Fibroblast of skin of left biceps (primary cell): ENCODE measurements around the gene BMPR1A.

Experiments
- DNase-seq, 2 experiments: peaks; one replicate each; pipeline ENCODE4 v3.0.0-alpha.2; 2013; ENCODE audit warnings: low read depth in 2 of 2

The BMPR1A gene

DNA sequence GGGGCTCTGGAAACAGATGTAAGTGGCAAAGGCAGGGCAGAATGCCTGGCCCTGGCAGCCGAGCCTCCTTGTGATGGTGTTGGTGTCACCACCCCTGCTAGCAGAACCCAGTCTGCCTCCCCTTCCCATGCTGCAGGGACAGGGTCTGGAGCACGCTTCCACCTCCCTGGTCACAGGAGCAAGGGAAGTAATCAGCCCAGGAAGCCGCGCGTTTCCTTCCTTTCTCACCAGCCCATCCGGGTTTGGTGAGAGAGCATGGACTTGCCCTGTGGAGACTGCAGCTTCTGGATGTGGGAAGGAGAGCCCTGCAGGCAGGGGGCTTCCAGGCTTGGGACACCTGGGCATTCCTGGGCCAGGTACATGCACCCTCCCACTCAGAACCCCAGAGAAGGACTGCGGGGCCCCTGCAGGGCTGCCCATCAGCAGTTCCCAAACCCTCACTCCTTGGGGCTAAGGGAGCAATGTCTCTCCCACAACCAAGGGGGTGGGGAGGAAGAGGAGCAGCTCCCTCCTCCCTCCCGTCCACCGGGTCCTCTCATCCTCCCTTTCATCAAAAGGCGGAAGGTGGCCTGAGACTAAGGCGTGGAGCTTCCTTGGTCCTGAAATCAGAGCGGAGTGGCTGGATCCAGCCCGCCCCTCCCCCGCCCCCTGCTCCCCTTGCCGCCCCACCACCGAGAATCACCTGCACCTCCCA, 199.2 kb downstream of the BMPR1A start:
- no peak for DNase-seq

DNA sequence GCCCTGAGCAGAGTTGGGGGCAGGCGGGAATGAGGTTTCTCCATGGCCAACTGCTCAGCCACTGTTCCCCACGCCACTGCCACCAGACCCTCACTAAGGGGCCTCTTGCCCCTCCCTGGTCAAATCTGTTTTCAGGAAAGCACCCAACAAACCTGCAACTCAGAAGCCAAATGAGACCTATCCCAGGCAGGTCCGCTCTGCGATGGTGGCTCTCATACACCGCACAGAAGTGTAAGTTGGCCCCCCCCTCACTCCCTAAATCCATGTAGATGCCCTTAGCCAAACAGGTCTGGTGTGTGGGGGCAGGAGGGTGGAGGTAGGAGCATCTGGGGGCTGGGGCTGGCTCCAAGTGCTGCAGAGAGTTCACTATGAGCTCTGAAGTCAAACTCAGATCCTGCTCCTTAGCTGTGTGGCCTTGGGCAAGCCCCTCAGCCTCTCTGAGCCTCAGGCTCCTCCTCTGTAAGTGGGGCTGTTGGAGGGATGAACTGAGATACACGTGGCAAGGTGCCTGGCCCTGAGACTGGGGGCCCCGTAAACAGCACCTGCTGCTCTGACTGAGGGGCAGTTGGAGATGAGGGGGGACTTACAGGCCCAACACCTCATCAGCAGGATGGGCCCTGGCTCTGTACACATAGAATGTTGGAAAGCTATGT, 199.9 kb downstream of the BMPR1A start:
- no peak for DNase-seq

DNA sequence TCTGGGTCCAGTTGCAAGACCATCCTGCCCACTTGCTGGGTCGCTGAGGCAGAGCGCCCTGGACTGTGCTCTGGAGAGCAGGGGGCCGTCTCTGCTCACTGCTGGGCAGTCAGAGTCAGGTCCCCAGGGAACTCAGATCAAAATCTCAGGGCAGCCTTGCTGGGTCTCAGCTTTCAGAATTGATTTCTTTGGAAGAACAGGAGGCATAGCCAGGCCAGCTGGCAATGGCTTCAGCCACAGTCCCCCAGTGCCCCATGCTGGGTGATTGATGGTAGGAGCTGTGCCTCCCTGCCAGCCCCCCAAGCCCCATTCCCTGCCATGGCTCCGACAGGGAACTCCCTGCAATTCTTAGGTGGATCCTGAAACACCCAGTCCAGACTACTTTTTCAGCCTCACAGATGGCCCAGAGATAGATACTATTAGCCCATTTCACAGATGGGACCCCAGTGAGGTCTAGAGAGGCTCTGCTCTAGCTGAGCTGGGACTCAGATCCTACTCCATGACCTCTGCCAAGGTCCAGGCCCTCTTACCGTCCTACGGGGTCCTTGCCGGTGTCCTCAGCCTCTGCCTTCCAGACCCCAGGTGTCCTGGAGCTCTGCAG, 200.5 kb downstream of the BMPR1A start:
- no peak for DNase-seq

DNA sequence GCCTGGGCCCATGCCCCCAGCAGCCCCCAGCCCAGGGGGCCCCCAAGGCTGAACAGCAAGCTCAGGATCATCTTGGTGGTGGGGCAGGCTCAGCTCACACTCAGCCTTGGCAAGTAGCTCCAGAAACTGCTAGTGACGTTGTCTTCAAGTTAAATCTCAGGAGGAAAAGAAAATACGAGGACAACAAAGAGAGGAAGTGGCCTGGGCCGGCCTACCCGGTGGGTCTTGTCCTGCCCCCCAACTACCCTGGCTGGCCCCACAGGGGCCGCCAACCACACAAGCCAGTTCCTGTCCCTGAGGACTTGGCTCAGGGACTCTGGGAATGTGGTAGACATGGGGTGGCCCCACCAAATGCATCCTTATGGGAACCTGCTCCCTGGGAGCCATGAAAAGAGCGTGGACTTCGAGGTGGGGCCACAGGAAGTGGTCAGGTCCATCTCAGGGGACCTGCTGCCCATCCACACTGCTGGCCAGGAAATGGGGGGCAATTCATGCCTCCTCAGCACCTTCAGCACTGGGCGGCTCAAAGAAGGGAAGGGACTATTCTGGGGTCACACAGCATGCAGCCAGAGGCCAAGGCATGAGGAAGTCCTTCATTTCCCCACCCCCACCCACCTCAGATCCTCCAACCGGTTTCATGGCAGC, 201.2 kb downstream of the BMPR1A start, which contains the start of gene MMRN2:
TSS of gene MMRN2 (minus strand) at position 145 of the 645 bp plus-strand sequence. CDS start at position 71, 74 bp downstream.
- no peak for DNase-seq

DNA sequence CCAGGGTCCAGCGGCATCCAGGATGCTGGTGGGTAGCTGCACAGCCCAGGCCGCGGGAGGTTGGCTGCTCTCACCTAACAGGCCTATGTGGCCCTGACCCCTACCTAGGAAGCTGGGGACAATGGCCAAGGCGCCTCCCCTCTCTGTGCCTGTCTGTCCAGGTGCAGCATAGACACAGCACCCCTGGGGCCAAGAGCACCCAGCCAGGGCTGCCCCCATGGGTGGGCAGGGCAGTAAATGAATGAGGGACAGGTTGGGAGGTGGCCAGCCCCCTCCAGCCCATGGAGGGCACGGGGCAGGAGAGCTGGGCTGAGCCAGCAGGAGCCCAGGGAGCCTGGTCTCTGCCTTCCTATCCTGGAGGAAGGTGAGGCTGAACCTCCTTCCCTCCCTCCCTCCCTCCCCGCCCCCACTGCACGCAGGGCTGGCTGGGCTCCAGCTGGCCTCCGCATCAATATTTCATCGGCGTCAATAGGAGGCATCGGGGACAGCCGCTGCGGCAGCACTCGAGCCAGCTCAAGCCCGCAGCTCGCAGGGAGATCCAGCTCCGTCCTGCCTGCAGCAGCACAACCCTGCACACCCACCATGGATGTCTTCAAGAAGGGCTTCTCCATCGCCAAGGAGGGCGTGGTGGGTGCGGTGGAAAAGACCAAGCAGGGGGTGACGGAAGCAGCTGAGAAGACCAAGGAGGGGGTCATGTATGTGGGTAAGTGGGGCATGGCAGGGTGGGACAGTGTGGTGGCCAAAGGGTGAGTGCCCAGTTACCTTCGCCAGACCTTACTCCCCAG, 201.9 kb downstream of the BMPR1A start, which contains the start of gene SNCG:
TSS of gene SNCG (plus strand) at position 484 of the 785 bp plus-strand sequence. CDS start at position 583, 99 bp downstream.
- DNase-seq, result no peak

DNA sequence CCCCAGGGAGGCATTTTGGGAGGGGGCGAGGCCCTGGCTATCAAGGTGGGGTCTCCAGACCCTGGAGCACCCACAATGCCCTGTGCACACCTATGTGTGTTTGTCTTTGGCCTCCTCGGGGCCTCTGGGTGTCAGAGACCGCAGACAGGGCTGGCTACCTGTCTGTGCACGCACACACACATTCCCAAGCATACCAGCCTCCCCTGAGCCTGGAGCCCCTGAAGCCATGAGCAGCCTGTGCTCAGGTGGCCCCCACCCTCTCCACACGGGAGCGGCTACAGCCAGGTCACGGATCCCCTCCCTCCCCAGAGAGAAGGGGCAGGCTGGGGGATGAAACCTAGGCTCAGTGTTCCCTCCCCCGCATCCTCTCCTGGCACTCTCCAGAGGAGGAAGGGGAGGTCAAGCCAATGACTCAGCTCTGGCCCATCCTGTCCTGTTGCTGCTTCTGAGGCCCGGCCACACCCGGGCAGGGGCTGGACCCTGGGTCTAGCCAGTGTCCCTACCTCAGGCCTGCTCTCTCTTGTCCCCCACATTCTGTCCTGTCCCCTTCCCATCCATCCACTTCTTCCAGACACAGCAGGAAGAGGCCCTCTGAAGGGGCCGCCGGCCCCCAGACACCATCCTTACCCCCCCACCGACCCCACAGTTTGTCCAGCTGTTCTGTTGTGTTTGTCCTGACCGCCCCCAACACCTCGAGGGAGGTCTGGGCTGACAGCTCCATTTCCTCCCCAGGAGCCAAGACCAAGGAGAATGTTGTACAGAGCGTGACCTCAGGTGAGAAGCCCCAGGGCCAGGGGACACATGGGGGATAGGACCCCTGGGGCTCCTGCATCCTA, 202.7 kb downstream of the BMPR1A start:
- DNase-seq, result no peak

DNA sequence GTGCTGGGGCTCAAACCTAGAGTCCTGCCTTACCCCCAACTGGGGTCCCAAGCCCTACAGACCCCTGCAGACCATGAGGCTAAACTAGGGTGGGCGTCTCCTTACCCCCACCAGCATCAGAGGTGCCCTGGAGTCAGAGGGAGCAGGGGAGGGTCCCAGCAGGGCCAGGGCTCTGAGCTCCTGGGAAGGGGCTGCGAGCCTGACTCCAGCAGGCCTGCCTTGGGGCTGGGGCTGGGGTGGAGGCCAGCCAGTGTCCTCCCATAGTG, 203.3 kb downstream of the BMPR1A start:
- DNase-seq, result no peak

DNA sequence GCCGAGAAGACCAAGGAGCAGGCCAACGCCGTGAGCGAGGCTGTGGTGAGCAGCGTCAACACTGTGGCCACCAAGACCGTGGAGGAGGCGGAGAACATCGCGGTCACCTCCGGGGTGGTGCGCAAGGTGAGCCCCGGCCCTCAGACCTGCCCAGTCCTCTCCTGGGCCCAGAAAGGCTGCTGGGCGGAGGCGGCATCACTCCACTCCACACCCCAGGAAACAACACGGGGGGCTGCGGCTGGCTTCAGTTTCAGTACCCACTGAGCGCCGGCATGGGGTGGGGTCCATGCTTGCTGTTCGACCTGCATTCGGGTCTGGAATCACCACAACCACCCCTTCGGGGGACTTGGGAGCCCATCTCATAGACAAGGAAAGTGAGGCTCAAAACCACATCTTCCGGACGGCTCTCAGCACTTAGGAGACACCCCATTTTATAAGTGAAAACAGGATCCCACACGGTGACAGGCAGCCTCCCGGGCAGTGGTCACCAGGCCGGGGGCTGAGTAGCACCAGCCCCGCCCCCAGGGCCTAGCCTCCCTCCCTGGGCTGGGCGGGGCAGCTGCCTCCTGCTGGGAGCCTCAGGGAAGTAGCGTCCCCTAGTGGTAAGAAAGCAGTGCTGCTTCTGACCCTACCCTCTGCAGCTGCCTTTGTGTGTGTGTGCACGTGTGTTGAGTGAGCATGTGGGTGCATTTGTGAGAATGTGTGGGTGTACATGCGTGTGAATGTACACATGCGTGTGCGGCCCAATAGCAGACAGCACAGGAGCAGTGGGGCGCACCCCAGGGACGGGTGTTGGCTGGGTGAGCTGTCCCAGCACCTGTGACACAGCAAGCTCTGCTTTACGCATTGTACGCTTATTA, 203.8 kb downstream of the BMPR1A start:
- no peak for DNase-seq

DNA sequence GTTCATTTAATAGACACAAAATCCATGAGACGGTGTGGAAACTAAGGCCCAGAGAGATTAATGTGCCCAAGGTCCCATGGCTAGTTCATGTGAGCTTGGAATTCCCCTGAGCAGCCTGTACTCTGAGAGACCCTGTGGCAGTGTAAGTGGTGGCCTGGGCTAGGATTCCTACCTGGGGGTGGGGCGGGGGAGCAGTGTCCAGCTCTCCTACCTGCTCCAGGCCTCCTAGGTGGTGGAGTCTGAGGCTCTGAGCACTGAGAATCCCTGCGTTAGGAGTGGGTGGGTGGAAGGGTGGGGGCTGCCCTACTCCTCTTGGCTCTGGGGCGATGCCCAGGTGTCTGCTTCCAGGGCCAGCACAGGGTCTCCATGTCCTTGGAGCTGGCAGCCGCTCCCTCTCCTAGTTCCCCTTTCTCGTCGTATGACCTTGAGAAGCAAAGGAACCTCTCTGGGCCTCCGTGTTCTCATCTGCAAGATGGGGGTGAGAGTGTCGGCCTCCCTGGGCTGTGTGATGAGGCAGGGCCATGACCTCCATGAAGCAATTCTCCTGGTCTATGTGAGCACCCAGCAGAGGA, 204.5 kb downstream of the BMPR1A start:
- no peak for DNase-seq

DNA sequence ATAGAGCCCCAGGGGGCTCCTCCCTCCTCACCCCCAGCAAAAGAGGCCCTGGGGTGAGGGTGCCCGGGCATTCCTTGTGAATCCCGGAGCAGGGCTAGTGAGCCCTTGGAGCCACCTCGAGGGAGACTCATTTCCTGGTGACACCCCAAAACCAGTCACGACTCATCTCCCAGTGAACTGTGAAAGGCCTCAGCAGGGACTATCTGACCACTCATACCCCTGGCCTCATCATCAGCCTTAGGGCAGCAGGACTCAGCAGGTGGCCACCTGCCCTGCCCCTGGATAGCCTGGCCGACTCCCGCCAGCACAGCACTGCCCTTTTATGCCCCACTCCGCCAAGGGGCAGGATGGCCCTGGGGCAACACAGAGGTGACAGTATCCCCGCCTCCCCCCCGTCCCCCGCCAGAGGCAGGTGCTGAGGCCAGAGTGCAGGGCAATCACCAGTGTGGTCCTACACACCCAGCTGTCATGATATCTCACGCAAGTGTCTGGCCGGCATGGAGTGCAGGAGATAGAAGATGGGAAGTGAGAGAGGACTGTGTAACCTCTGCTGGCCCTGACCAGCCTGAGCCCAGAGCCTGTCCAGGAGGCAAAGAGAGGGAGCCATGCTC, 205.2 kb downstream of the BMPR1A start:
- DNase-seq, result no peak

DNA sequence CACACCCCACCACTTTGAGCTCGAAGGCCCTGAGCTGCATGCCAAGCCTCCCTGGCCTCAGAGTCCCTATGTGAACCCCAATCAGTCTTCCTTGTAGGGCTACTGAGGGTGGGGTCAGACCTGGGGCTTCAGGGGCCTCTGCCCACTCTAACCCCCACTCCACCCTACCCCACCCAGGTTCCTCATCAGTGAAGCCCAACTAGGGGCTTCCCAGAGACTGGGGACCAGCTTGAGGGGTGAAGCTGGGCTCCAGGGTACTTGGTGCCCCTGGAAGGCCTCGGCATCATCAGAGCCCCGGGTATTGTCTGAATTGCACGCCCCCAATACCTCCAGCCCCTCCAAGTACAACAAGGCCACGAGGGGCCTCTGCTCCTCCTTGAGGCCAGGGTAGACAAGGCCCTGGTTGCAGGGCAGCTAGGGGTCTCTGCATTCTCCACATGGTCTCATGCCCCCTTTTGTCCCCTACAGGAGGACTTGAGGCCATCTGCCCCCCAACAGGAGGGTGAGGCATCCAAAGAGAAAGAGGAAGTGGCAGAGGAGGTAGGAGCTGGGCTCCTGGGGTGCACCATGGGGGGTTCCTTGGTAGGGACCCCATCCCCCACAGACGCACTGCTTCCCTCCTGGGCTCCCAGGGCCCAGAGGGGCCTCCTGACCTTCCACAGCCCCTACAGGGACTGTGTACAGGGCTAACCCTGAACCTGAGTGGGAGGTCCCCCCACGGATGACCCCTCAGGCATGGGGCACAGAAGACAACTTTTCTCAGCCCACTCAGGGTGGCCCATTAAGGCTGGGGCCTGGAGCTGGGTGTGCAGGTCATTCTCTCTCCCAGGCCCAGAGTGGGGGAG, 205.9 kb downstream of the BMPR1A start:
- no peak for DNase-seq

DNA sequence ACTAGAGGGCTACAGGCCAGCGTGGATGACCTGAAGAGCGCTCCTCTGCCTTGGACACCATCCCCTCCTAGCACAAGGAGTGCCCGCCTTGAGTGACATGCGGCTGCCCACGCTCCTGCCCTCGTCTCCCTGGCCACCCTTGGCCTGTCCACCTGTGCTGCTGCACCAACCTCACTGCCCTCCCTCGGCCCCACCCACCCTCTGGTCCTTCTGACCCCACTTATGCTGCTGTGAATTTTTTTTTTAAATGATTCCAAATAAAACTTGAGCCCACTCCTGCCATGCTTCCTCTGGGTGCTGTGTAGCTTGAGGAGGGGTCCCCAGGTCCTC, 206.5 kb downstream of the BMPR1A start:
- DNase-seq, result no peak

DNA sequence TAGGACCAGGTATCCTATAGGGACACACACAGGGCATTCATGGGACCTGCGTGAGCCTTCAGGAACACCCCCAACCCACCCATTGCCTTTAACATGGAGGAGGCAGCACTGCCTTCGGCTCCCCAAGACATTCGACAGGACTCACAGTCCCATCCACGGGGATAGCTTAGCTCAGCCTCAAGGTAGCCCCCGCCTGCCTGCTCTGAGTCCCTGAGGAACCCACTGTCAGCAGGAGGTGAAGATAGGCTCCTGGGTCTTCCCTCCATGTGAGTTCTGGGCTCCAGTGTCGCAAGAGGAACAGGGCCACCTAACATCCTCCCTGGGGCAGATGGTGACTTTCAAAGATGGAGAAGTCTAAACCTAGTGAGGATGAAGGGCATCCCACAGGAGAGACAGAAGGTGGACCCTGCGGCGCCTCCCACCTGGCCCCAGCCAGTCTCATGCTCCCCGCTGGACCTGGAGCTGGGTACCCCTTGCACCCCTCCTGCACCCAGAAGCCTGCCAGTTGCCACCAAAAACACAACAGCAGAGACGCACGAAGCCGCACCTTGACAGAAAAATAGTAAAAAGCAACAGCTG, 207.0 kb downstream of the BMPR1A start:
- DNase-seq, result no peak

DNA sequence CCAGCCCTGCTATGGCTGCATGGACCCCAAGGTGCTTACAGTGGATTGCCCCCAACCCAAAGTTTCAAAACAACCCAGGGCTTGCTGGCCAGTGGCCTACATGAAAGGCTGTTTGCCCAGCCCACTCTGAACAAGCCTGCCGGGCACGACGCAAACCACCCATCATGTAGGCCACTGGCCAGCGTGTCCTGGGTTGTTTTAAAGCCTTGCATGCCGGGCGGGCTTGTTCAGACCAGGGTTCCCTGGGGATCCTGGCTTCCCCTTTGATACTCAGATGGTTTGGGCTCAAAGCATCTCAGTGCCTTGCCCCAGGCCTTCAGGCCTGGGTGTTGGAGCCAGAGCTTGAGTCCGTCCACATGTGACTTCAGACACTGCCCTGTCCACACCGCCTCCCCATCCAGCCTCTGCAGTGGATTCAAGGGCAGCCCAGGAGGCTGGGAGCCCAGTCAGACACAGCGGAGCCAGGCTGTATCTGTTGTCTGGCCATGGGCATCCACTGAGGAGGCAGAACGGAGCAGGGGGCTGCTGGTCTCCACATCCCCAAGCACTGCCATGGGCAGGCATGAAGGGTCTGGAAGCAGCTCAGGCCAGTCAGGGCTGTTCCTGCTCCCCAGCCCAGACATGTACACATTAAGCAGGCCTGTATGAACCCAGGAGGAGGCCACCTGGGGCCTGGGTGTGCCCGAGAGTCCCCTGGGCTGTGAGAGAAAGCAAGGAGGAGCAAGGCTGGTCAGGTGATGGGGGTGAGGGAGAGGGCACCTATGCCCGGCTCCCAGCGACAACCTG, 207.8 kb downstream of the BMPR1A start:
- no peak for DNase-seq

DNA sequence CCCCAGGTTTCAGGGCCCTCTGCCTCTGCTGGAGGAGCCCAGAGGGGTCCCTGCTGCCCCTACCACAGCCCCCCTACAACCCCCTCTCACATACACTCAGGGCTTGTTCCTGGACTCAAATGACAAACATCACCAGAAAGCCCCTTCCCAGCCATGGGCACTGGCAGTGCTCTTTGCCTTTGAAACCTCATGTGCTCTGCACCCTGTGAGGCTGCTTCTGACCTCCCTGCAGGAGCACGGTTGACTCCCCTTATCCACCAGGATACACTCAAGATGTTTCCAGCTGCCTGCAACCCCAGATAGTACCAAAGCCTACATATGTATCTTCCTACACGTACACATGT, 208.4 kb downstream of the BMPR1A start:
- no peak for DNase-seq

DNA sequence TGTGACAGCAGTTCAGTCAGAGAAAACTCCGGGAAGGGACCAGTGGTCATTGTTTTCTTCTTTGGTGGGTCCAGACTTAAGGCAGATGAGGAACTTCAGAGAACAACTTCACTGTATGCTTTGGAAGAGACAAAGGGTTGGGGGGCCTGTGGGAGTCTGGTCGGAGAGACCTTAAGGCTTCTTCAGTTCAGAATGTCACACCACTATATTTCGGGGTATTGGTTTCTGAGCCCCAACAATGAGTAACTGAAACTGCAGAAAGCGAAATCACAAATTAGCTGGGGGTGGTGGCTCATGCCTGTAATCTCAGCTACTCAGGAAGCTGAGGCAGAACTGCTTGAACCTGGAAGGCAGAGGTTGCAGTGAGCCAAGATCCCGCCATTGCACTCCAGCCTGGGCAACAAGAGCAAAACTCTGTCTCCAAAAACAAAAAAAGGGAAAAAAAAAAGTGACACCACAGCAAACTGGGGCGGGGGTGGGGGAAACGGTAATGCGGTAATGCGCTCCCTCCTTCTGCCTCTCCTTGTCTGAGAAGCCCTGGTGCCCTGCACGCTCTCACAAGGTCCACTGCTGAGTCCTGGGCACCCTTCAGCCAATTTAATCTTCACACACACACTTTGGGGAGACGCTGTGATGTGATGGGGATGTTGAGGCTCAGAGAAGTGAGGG, 209.7 kb downstream of the BMPR1A start:
- DNase-seq, result no peak

DNA sequence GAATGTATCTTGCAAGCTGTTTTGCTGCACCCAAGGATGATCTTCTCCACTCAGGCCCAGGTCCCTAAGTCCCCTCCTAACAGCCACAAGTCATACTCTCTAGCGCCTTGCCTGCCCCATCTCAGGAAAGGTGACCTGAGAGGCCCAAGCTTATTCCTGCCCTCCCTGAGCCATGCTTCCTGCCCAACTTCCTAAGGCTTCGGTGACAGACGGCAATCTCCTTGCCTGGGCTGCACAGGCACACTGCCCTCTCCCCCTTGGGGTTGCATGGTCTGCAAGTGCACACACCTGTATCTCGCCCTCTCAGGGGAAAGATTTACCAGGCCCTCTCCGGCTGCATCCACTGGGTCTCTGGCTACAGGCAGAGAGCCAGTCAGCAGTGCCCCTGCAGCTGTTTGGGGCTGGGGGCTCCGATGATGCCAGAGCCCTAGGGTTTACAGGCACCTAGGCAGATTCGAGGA, 211.1 kb downstream of the BMPR1A start:
- no peak for DNase-seq
